Middle frontal gyrus (tissue), 1 donor: Measurements from ENCODE around the gene AZU1.
"Not testable (repeated sequence)": the region's sequence is repeated elsewhere in the genome, so short reads cannot be mapped to it uniquely, and the experiment has no call there.

ENCODE experiments used
- DNase-seq: peaks from one replicate; pipeline ENCODE4 v3.0.0-alpha.2; 2015; ENCODE audit warnings: low spot score; ENCODE audit errors: extremely low spot score

The AZU1 gene

DNA sequence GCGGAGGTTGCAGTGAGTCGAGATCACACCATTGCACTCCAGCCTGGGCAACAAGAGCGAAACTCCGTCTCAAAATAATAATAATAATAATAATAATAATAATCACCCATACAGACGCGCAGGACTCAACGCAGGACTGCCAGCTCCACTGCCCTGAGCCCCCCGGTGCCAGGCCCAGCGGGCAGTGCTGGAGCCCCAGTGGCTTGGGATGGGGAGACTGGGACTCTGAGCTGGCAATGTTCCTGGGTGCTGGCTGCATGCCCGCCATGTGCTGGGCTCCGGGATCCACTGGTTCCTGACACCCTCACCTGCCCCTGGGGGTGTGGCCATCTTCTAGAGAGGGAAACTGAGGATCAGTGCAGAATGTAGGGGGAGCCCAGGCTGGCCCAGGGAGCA, 325 bp upstream of the AZU1 start:
- no peak for DNase-seq

DNA sequence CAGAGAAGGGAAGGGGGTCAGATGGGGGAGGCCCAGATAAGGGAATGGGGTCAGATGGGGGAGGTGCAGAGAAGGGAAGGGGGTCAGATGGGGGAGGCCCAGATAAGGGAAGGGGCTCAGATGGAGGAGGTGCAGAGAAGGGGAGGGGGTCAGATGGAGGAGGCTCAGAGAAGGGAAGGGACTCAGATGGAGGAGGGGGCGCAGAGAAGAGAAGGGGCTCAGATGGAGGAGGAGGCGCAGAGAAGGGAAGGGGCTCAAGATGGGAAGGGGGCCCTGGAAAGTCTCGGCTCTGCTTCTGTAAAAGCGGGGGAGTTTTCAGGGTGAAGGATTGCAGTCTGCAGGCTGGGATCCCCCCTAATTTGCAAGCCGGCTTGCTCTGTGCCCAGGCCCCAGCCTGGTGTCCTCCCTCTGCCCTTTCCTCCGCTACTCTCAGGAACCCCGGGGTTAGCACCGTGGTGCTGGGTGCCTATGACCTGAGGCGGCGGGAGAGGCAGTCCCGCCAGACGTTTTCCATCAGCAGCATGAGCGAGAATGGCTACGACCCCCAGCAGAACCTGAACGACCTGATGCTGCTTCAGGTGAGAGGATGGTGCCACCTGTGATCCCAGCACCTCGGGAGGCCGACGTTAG, 1.6 kb downstream of the AZU1 start:
- DNase-seq, result no peak

DNA sequence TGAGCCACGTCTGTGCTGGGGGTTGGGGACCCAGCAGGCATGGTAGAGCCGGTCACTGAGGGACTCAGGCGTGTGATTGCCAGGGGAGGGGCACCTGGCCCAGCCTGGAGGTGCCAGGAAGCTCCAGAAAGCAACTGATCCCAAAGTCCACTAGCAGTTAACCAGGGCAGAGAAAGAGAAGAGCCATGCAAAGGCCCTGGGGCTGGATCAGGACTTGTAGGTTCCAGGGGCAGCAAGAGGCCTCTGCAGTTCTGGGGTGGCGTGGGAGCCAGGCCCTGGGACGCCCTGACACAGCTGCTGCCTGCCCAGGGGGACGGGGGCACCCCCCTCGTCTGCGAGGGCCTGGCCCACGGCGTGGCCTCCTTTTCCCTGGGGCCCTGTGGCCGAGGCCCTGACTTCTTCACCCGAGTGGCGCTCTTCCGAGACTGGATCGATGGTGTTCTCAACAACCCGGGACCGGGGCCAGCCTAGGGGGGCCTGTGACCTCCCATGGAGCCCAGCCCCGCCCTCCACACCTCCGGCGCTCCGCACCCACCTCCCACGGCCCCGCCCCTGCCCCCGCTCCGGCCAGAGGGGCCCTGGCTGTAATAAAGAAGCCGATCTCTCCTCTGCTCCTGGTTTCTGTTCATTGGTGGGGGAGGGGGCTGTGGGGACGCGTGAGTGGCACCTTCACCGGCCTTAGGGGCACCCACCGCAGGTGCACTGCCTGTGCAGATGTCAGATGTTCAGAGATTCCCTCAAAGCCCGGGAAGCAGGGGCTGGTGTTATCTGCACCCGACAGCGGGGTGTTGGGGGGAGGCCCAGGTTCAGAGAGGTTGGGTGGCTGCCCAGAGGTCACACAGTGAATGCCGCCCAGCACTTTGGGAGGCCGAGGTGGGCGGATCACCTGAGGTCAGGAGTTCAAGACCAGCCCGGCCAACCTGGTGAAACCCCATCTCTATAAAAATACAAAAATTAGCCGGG, 4.1 kb downstream of the AZU1 start:
- no peak for DNase-seq

DNA sequence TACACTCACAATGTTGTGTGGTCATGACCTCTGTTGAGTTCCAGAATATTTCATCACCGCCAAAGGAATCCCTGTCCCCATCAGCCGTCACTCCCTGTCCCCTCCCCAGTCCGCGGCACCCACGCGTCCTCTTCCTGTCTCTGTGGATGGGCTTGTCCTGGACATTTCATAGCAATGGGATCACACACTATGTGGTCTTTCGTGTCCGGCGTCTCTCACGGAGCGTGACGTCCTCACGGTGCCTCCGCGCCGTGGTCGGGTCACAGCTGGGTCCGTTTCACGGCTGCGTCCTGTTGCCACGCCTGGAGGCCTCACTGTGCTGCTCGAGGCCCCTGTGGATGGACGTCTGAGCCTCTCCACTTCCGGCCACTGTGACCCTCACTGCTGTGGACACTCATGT, 6.6 kb downstream of the AZU1 start:
- DNase-seq, result no peak

DNA sequence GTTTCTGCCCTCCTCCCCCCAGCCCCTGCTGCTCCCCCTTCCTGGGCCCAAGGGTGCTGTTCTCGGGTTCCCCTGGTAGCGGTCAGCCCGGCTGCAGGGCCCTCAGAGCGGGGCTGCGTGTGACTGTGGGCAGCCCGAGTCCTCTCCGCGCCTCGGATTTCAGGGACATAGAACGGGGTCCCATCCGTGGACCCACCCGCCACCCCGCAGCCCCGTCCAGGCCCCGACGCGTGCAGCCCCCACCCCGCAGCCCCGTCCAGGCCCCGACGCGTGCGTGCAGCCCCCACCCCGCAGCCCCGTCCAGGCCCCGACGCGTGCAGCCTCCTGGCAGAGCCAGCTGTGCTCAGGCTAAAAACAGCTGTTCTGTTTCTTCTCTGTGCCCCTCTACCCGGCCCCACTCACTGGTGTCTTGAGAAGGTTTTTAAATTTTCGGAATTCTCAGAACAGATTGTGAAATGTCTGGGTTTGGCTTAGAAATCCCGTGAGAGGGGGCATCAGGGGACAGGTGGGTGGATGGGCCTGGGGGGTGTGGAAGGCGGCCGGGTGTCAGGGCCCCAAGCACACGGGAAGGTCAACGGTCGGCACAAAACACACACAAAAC, 7.7 kb downstream of the AZU1 start:
- no peak for DNase-seq

DNA sequence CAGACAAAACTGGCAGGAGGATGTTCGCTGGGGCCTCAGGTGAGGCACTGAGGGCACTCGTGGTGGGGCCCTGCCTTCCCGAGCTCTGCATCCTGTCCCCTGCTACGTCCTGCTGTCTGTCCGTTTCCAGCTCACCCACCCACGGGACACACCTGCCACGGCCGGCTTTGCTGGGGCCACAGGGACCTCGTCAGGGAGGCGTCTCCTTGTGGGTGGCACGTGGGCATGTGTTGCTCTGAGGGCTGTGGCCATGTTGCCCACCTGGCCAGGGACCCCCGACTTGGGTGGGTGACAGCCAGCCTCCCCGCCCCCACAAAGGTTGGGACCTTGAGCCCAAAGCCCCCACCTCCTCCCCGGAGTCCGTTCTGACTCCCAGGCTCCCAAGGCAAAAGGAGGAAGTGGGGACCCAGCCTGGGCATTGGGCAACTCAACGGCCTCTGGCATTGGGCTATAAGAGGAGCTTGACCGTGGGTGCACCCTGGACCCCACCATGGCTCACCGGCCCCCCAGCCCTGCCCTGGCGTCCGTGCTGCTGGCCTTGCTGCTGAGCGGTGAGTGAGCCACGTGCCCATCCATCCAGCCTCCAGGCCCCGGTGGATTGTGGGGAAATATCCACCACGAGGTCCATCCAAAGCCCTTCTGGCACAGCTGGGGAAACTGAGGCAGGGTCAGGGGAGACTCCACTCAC, 13.0 kb downstream of the AZU1 start, which contains the start of gene PRTN3:
Gene PRTN3 (plus strand): TSS at position 481 of the 688 bp plus-strand sequence. CDS start 10 bp downstream, at position 491.
- no peak for DNase-seq

DNA sequence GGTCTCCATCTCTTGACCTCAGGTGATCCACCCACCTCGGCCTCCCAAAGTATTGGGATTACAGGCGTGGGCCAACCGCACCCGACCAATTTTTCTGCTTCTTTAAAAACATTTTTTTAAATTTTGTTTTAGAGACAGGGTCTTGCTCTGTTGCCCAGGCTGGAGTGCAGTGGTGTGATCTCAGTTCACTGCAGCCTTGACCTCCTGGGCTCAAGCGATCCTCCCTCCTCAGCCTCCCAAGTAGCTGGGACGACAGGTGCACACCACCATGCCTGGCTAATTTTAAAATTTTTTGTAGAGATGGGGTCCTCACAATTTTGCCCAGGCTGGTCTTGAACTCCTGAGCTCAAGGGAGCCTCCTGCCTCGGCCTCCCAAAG, 15.2 kb downstream of the AZU1 start:
- not testable (repeated sequence) for DNase-seq

DNA sequence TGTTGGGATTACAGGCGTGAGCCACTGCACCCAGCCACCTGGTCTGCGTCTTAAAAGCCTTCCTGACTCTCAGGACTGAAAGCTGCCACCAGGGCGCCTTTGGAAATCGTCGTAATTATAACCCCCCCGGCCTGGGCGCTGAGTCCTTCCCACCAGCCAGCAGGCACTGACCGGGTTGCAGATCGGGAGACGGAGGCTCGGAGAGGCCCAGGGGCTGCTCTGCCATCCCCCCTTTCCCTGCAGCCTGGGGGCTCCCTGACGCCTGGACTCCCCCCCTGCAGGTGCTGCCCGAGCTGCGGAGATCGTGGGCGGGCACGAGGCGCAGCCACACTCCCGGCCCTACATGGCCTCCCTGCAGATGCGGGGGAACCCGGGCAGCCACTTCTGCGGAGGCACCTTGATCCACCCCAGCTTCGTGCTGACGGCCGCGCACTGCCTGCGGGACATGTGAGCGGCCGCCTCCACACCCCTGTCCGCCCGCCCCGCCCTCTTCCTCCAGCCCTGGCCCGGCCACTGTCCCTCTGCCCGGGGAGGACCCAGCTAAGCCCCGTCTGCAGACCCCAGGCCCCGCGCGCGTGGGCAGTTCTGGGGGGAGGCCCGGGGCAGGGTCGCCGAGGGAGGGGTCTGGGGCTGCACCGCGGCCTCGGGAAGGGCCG, 15.7 kb downstream of the AZU1 start:
- DNase-seq, result no peak

DNA sequence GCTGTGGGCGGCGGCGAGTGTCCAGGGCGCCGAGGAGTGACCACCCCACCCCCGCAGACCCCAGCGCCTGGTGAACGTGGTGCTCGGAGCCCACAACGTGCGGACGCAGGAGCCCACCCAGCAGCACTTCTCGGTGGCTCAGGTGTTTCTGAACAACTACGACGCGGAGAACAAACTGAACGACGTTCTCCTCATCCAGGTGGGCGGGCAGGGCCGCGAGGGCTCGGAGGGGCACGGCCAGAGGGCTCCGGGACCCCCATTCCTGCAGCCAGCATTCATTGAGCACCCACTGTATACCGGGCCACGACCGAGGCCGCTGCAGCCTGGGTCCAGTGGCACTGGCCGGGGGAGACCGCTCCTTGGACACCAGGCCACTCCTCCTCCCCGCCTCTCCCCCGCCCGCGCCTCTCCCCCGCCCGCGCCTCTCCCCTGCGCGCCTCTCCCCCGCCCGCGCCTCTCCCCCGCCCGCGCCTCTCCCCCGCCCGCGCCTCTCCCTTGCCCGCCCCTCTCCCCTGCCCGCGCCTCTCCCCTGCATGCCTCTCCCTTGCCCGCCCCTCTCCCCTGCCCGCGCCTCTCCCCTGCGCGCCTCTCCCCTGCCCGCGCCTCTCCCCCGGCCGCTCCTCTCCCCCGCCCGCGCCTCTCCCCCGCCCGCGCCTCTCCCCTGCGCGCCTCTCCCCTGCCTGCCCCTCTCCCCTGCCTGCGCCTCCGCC, 16.4 kb downstream of the AZU1 start:
- DNase-seq, result no peak

DNA sequence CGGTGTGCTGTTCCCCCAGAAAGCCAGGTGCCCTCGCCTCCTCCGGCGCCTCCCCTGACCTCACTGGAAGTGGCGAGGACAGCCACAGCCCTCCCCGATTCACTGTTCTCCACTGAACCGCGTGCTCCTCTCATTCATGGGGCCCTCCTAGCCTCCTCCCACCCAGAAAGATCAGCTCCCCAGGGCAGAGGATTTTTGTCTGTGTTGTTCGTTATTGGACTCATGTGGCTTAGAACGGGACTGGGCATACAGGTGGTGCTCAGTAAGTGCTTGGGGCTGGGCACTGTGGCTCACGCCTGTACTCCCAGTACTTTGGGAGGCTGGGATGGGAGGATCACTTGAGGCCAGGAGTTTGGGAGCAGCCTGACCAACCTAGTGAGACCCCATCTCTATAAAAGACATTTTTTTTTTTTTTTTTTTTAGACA, 16.9 kb downstream of the AZU1 start:
- no peak for DNase-seq

DNA sequence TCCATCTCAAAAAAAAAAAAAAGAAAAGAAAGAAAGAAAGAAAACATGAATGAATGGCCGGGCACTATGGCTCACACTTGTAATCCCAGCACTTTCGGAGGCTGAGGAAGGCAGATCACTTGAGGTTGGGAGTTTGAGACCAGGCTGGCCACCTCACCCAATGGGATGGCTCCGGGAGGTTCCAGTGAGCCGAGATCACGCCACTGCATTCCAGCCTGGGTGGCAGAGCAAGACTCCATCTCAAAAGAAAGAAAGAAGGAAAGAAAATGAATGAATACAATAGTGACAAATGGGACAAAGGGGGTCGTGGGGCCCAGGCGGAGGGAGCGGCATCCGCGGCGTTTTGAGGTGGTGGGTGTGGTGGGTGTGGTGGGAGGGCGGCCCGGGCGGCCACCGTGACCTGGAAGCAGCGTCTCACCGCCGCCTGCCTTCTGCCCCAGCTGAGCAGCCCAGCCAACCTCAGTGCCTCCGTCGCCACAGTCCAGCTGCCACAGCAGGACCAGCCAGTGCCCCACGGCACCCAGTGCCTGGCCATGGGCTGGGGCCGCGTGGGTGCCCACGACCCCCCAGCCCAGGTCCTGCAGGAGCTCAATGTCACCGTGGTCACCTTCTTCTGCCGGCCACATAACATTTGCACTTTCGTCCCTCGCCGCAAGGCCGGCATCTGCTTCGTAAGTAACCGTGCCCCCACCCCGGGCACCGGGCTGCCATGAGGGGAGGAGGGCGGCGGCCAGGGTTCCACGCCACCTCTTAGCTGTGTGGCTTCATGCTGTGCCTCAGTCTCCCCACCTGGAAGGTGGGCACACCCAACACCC, 18.3 kb downstream of the AZU1 start:
- no peak for DNase-seq

DNA sequence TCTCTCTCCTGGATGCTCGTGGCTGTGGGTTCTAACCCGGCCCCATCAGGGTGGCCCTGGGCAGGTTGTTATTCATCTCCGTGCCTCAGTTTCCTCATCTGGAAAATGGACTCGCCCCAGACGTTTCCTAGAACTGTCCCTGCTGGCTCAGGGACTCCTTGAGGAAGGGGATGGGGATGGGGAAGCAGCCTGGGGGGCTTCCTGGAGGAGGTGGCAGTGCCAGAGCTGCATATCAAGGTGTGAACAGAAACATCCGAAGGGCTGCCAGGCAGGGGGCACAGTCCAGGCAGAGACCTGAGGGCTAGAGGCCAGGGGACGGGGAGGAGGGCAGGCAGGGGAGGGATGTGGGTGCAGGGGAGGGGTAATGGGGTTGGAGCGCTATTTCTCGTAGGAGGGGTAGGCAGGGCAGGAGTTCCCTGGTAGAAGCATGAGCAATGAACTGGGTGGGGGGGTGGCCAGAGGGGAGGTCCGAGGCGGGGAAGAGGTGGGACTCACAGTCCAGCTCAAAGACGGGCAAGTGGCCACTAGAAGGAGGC, 20.8 kb downstream of the AZU1 start:
- DNase-seq, result no peak

DNA sequence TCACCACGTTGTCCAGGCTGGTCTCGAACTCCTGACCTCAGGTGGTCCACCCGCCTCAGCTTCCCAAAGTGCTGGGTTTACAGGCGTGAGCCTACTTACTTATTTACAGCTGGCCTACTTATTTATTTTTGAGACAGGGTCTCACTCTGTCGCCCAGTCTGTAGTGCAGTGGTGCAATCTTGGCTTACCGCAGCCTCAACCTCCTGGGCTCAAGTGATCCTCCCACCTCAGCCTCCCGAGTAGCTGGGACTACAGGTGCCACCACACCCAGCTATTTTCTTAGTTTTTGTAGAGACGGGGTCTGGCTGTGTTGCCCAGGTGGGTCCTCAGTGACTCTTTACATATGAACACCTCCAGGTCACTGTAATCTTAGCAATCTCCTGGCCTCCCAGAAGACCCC, 21.6 kb downstream of the AZU1 start:
- not testable (repeated sequence) for DNase-seq

DNA sequence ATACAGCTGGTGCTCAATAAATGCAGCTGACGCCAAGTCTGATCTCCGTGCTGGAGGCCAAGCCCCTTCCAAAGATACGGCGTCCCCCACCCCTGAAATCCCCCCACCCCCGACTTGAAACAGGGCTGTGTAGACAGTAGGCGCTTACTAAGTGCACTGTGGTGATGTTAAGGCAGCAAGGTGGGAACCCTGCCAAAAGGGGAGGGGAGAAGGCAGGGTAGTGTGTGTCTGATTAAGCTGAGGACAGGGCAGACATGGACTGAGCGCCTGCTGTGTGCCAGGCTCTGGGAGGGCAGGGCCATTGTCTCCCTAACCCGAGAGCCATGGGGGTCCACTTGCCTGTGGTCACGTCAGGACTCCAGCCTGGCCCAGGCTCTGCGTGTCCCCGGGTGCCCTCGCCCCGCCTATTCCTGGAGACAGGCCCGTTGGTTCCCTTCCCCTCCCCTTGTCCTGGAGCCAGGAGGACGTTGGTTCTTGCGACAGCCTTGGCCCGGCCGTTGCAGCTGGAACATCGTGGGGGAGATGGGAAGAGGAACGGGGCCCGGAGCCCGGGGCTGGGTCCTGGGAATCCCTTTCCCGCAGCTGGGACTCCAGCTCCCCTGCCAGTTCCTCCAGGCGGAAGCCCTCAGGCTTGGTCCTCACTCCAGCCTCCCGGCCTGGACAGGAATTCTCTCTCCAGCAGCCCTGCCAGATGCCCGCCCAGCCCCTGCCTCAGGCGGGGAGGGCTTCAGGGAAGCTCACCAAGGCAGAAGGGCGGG, 22.8 kb downstream of the AZU1 start:
- no peak for DNase-seq

DNA sequence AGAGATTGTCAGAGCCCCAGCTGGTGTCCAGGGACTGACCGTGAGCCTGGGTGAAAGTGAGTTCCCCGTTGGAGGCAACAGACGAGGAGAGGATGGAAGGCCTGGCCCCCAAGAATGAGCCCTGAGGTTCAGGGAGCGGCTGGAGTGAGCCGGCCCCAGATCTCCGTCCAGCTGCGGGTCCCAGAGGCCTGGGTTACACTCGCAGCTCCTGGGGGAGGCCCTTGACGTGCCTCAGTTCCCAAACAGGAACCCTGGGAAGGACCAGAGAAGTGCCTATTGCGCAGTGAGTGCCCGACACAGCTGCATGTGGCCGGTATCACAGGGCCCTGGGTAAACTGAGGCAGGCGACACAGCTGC, 23.3 kb downstream of the AZU1 start:
- no peak for DNase-seq

DNA sequence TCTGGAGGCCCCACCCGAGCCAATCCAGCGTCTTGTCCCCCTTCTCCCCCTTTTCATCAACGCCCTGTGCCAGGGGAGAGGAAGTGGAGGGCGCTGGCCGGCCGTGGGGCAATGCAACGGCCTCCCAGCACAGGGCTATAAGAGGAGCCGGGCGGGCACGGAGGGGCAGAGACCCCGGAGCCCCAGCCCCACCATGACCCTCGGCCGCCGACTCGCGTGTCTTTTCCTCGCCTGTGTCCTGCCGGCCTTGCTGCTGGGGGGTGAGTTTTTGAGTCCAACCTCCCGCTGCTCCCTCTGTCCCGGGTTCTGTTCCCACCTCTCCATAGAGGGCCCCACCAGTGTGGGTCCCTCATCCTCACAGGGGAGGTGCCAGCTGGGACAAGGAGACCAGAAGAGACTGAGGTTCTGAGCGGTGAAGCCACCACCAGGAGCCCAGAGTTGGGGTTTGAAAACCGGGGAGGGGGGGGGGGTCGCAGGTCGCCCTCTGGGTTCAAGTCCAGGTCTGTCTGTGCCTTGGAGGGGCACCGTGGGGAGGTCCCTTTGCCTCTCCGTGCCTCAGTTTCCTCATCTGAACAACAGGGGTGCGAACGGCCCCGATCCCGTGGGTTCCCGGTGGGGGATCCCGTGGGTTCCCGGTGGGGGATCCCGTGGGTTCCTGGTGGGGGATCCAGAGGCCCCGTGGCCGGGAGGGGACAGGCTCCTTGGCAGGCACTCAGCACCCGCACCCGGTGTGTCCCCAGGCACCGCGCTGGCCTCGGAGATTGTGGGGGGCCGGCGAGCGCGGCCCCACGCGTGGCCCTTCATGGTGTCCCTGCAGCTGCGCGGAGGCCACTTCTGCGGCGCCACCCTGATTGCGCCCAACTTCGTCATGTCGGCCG, 24.7 kb downstream of the AZU1 start, which contains the start of gene ELANE:
Gene ELANE (plus strand): TSS at position 168 of the 878 bp plus-strand sequence. CDS start 26 bp downstream, at position 194.
- no peak for DNase-seq

DNA sequence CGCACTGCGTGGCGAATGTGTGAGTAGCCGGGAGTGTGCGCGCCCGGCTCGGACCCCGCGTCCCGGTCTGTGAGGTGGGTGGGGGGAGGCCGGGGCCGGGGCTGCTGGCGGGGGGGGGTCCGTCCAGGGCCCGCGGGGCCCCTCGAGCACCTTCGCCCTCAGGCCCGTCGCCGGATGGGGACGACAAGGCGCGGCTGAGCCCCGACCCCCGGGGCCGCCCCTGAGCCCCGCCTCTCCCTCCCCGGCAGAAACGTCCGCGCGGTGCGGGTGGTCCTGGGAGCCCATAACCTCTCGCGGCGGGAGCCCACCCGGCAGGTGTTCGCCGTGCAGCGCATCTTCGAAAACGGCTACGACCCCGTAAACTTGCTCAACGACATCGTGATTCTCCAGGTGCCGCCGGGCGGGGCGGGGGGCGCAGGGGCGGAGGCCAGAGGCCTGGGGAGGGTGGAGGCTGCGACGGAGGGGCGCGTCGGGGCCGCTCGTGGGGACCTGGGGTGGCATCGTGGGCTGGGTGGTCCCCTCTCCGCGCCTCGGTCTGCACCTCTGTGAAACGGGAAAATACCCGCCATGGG, 25.5 kb downstream of the AZU1 start:
- no peak for DNase-seq
